ENCODE results near the gene PLD1. TPM values are rescaled to one million over a fixed set of nuclear protein-coding genes. Genes with fewer than 3 reads are reported as not detected.

The PLD1 gene
- total and polyA plus RNA-seq, 10 of the 15 experiments (the other 5 are each of a cell fraction or from before 2014, with no cell fraction given) = 2.9 to 108 (median 3.6) TPM

GRCh38 chr3:171804618-171805389 is 5.5 kb downstream of the PLD1 start:
- ATAC-seq (no peak), DNase-seq (ENCODE audit: low read depth, low spot score) (no peak), FAIRE-seq (no peak)
- in situ Hi-C loops (cut with MboI) = no loop called here
- Histone ChIP-seq H3K9me3 (replicated peaks; ENCODE audit: control insufficient read depth, insufficient read depth, low read length) (no peaks in the 10 kb centered on the region; the same call in 2 of the 3 replicates), H4K20me1 (ENCODE audit: control insufficient read depth, insufficient read depth) (no peaks in the 10 kb centered on the region), H3K27ac (ENCODE audit: control insufficient read depth, insufficient read depth) (no peak overlapping the region; the same call in 1 of the 2 replicates), H3K9ac (ENCODE audit: control insufficient read depth, insufficient read depth, low read length) (no peak overlapping the region), H3K4me3 (no peak overlapping the region), H3K36me3 (ENCODE audit: control insufficient read depth in 2 of 2, insufficient read depth in 2 of 2, low read length in 1 of 2) (no peaks in the 10 kb centered on the region), H3K4me2 (ENCODE audit: control insufficient read depth, insufficient read depth) (no peak overlapping the region), H3K4me1 (ENCODE audit: control insufficient read depth, insufficient read depth, low read length) (peaks cover 8% of the 10 kb centered on the region; the same call in 1 of the 2 replicates), H2AFZ (ENCODE audit: control insufficient read depth, low read depth, low read length) (no peak overlapping the region), H3K27me3 (replicated peaks in 1 of 2; ENCODE audit: control insufficient read depth in 2 of 2, insufficient read depth in 2 of 2, low read length in 1 of 2) (no peaks in the 10 kb centered on the region), H3K79me2 (ENCODE audit: control insufficient read depth, insufficient read depth, low read length) (peaks cover 13% of the 10 kb centered on the region)
- BruUV-seq (replicated peaks) = no TSS peak
- POLR2A ChIA-PET = interaction anchor here (1.5 to 7.2 kb wide), 7 partner anchors 9 to 25 kb away, joined by 3 to 53 read pairs (median 4); no protein-coding TSS in a partner anchor
- SMC1A ChIA-PET (ENCODE audit: uncharacterized antibody, unreplicated experiment) = interaction anchor here (0.7 to 7.3 kb wide), 10 partner anchors 9 to 297 kb away, joined by 3 to 151 read pairs (median 15); no protein-coding TSS in a partner anchor
- intact Hi-C loops (cut with micrococcal nuclease; ENCODE audit: unreplicated experiment) = loop anchor here (5.0 to 10.0 kb wide), 3 partner anchors 340 to 1448 kb away; partner anchors contain the start of genes SKIL and TNIK
- RAD21 ChIA-PET (ENCODE audit: unreplicated experiment) = interaction anchor here (0.7 to 8.5 kb wide), 6 partner anchors 9 to 33 kb away, joined by 3 to 117 read pairs (median 37); no protein-coding TSS in a partner anchor
- TF ChIP-seq, protein P1, sequence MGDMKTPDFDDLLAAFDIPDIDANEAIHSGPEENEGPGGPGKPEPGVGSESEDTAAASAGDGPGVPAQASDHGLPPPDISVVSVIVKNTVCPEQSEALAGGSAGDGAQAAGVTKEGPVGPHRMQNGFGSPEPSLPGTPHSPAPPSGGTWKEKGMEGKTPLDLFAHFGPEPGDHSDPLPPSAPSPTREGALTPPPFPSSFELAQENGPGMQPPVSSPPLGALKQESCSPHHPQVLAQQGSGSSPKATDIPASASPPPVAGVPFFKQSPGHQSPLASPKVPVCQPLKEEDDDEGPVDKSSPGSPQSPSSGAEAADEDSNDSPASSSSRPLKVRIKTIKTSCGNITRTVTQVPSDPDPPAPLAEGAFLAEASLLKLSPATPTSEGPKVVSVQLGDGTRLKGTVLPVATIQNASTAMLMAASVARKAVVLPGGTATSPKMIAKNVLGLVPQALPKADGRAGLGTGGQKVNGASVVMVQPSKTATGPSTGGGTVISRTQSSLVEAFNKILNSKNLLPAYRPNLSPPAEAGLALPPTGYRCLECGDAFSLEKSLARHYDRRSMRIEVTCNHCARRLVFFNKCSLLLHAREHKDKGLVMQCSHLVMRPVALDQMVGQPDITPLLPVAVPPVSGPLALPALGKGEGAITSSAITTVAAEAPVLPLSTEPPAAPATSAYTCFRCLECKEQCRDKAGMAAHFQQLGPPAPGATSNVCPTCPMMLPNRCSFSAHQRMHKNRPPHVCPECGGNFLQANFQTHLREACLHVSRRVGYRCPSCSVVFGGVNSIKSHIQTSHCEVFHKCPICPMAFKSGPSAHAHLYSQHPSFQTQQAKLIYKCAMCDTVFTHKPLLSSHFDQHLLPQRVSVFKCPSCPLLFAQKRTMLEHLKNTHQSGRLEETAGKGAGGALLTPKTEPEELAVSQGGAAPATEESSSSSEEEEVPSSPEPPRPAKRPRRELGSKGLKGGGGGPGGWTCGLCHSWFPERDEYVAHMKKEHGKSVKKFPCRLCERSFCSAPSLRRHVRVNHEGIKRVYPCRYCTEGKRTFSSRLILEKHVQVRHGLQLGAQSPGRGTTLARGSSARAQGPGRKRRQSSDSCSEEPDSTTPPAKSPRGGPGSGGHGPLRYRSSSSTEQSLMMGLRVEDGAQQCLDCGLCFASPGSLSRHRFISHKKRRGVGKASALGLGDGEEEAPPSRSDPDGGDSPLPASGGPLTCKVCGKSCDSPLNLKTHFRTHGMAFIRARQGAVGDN (IDR thresholded peaks at IDR 0.05) = peak; percentile 23; the same call in 1 of the 2 replicates
- TF ChIP-seq RAD51 (IDR thresholded peaks at IDR 0.05) = no peak
- TF ChIP-seq SREBF1 (IDR thresholded peaks at IDR 0.05; ENCODE audit: low read length) = no peak
- WGBS (ENCODE audit: insufficient coverage, insufficient replicate concordance, low lambda C conversion rate, missing lambda C conversion rate) = 38% methylated on average over 6 of the region's 6 CpGs
- CTCF ChIA-PET = interaction anchor here (0.7 to 6.9 kb wide), 7 partner anchors 9 to 29 kb away, joined by 3 to 76 read pairs (median 3); no protein-coding TSS in a partner anchor

All from GM12878 (cell line).